Measurements from ENCODE around the gene LRIT3.

The LRIT3 gene, protein sequence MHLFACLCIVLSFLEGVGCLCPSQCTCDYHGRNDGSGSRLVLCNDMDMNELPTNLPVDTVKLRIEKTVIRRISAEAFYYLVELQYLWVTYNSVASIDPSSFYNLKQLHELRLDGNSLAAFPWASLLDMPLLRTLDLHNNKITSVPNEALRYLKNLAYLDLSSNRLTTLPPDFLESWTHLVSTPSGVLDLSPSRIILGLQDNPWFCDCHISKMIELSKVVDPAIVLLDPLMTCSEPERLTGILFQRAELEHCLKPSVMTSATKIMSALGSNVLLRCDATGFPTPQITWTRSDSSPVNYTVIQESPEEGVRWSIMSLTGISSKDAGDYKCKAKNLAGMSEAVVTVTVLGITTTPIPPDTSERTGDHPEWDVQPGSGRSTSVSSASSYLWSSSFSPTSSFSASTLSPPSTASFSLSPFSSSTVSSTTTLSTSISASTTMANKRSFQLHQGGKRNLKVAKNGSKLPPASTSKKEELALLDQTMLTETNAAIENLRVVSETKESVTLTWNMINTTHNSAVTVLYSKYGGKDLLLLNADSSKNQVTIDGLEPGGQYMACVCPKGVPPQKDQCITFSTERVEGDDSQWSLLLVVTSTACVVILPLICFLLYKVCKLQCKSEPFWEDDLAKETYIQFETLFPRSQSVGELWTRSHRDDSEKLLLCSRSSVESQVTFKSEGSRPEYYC

DNA sequence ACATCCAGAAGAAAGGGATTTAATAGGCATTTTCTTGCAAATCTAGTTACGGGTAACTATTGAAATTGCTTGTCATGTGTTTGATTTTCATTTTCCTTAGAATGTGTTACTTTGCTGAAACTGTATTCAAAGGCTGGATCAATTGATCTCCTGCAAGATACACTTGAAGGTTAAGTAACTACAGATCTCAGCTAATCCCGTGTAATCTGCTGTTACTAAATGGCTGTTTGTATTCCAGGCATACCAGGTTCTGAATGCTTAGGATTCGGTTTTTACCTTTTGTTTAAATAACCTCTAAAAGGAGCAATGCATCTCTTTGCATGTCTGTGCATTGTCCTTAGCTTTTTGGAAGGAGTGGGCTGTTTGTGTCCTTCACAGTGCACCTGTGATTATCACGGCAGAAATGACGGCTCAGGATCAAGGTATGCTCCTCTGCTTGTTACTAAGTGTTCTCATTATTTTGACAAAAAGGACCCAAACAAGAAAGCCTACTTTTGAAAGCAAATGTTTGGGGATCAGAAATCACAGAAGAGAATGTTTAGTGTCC is at the start of gene LRIT3:
LRIT3 (plus strand) TSS at position 212 of the 547 bp plus-strand sequence; CDS start at position 307, 95 bp downstream.
- no peak for DNase-seq (ENCODE audit: low read depth, low spot score)
- no peak within 1 kb of the TSS for H3K4me3 ChIP-seq (ENCODE audit: low read length)
- H3K4me1 ChIP-seq (ENCODE audit: control insufficient read depth, insufficient read depth, low read length), result no peaks in the 10 kb centered on the region
- no CpG with 5 or more reads among the region's 5 CpGs for WGBS (ENCODE audit: insufficient coverage, insufficient read length)
- no peaks in the 10 kb centered on the region for H3K36me3 ChIP-seq (ENCODE audit: control insufficient read depth, insufficient read depth, low read length)
- no peak within 1 kb of the TSS for H3K27ac ChIP-seq (ENCODE audit: low read length)
- H3K27me3 ChIP-seq (ENCODE audit: control insufficient read depth, insufficient read depth, low read length), result no peaks in the 10 kb centered on the region
- no peaks in the 10 kb centered on the region for H3K9me3 ChIP-seq (ENCODE audit: control insufficient read depth, insufficient read depth, low read length)

DNA sequence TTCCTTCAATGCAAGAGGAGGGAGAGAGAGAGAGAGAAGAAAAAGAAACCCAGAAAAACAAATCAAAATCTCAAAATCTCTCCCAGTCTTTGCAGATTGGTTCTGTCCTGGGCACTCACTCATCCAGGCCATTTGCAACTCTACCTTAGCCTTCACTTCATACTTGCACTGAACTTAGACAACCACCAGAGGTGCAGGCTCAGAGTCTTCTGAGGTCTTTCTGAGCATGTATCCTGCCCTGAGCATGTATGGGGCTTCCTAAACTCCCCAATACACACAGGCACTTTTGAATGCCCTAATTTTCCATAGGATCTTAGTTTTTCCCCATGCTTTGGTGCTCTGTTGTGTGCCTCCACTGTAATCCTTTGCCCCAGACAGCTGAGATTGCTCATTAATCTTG is 49.0 kb upstream of the LRIT3 start:
- H3K9me3 ChIP-seq (ENCODE audit: control insufficient read depth, insufficient read depth, low read length), result no peaks in the 10 kb centered on the region
- DNase-seq (ENCODE audit: low read depth, low spot score), result no peak

GRCh38 chr4:109801099-109801789 is 46.7 kb upstream of the LRIT3 start:
- H3K36me3 ChIP-seq (ENCODE audit: control insufficient read depth, insufficient read depth, low read length), result no peaks in the 10 kb centered on the region
- H3K27ac ChIP-seq (ENCODE audit: low read length), result no peak overlapping the region
- no CpG with 5 or more reads among the region's 4 CpGs for whole genome bisulfite sequencing (ENCODE audit: insufficient coverage, insufficient read length)
- no peak for DNase-seq (ENCODE audit: low read depth, low spot score)
- H3K4me3 ChIP-seq (ENCODE audit: low read length), result no peak overlapping the region
- H3K4me1 ChIP-seq (ENCODE audit: control insufficient read depth, insufficient read depth, low read length), result no peaks in the 10 kb centered on the region
- H3K9me3 ChIP-seq (ENCODE audit: control insufficient read depth, insufficient read depth, low read length), result no peaks in the 10 kb centered on the region
- H3K27me3 ChIP-seq (ENCODE audit: control insufficient read depth, insufficient read depth, low read length), result no peaks in the 10 kb centered on the region

More for the DNA sequence above, 49.0 kb upstream of the LRIT3 start:
- Histone ChIP-seq H3K4me3 (ENCODE audit: low read length) (no peak overlapping the region), H3K27me3 (ENCODE audit: control insufficient read depth, insufficient read depth, low read length) (no peaks in the 10 kb centered on the region), H3K27ac (ENCODE audit: low read length) (no peak overlapping the region), H3K36me3 (ENCODE audit: control insufficient read depth, insufficient read depth, low read length) (no peaks in the 10 kb centered on the region), H3K4me1 (ENCODE audit: control insufficient read depth, insufficient read depth, low read length) (no peaks in the 10 kb centered on the region)

GRCh38 chr4:109801895-109802319 is 46.0 kb upstream of the LRIT3 start, which contains the start of gene CFI:
Gene CFI (minus strand): TSS chr4:109801999. CDS start chr4:109801971, 28 bp downstream.
- Histone ChIP-seq H3K4me1 (ENCODE audit: control insufficient read depth, insufficient read depth, low read length) (no peaks in the 10 kb centered on the region), H3K27ac (ENCODE audit: low read length) (no peak within 1 kb of the TSS), H3K27me3 (ENCODE audit: control insufficient read depth, insufficient read depth, low read length) (no peaks in the 10 kb centered on the region), H3K4me3 (ENCODE audit: low read length) (no peak within 1 kb of the TSS), H3K36me3 (ENCODE audit: control insufficient read depth, insufficient read depth, low read length) (no peaks in the 10 kb centered on the region), H3K9me3 (ENCODE audit: control insufficient read depth, insufficient read depth, low read length) (no peaks in the 10 kb centered on the region)
- no CpG with 5 or more reads among the region's 2 CpGs for WGBS (ENCODE audit: insufficient coverage, insufficient read length)
- DNase-seq (ENCODE audit: low read depth, low spot score), result no peak

- Histone ChIP-seq H3K4me3 (ENCODE audit: low read length) (no peak overlapping the region), H3K9me3 (ENCODE audit: control insufficient read depth, insufficient read depth, low read length) (no peaks in the 10 kb centered on the region), H3K36me3 (ENCODE audit: control insufficient read depth, insufficient read depth, low read length) (no peaks in the 10 kb centered on the region), H3K4me1 (ENCODE audit: control insufficient read depth, insufficient read depth, low read length) (no peaks in the 10 kb centered on the region), H3K27ac (ENCODE audit: low read length) (no peak overlapping the region), H3K27me3 (ENCODE audit: control insufficient read depth, insufficient read depth, low read length) (no peaks in the 10 kb centered on the region)
- no CpG with 5 or more reads among the region's 4 CpGs for WGBS (ENCODE audit: insufficient coverage, insufficient read length)
- no peak for DNase-seq (ENCODE audit: low read depth, low spot score)
Observed at GRCh38 chr4:109803924-109804571, 43.9 kb upstream of the LRIT3 start.

- Histone ChIP-seq H3K36me3 (ENCODE audit: control insufficient read depth, insufficient read depth, low read length) (no peaks in the 10 kb centered on the region), H3K27me3 (ENCODE audit: control insufficient read depth, insufficient read depth, low read length) (no peaks in the 10 kb centered on the region), H3K4me1 (ENCODE audit: control insufficient read depth, insufficient read depth, low read length) (peaks cover 5% of the 10 kb centered on the region; the same call in 1 of the 2 replicates), H3K9me3 (ENCODE audit: control insufficient read depth, insufficient read depth, low read length) (no peaks in the 10 kb centered on the region), H3K4me3 (ENCODE audit: low read length) (no peak overlapping the region), H3K27ac (ENCODE audit: low read length) (no peak overlapping the region)
- WGBS (ENCODE audit: insufficient coverage, insufficient read length), result no CpG with 5 or more reads among the region's 2 CpGs
- no peak for DNase-seq (ENCODE audit: low read depth, low spot score)
Observed at GRCh38 chr4:109809655-109810054, 38.3 kb upstream of the LRIT3 start.

GRCh38 chr4:109810552-109811387 is 37.1 kb upstream of the LRIT3 start:
- peaks cover 5% of the 10 kb centered on the region; the same call in 1 of the 2 replicates for H3K4me1 ChIP-seq (ENCODE audit: control insufficient read depth, insufficient read depth, low read length)
- no peaks in the 10 kb centered on the region for H3K9me3 ChIP-seq (ENCODE audit: control insufficient read depth, insufficient read depth, low read length)
- no peaks in the 10 kb centered on the region for H3K27me3 ChIP-seq (ENCODE audit: control insufficient read depth, insufficient read depth, low read length)
- DNase-seq (ENCODE audit: low read depth, low spot score), result no peak
- no peak overlapping the region for H3K27ac ChIP-seq (ENCODE audit: low read length)
- WGBS (ENCODE audit: insufficient coverage, insufficient read length), result no CpG with 5 or more reads among the region's 11 CpGs
- H3K4me3 ChIP-seq (ENCODE audit: low read length), result no peak overlapping the region
- no peaks in the 10 kb centered on the region for H3K36me3 ChIP-seq (ENCODE audit: control insufficient read depth, insufficient read depth, low read length)

DNA sequence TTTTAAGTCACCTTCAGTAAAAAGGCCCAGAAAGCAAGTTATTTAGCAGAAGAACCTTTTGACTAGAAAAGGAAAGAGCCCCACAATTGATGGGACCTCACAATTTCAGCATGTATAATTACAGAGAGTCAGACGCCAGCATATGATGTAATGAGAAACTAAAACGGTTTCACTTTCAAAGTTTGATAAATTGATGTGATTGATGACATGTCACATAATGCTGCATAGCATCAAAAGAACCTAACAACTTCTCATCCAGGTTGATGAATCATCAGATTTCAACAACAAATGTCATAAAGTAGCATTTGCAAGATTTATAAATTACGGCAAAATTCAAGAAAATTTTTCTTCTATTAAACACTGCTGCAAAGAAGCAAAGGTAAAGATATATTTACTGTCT is 36.2 kb upstream of the LRIT3 start:
- Histone ChIP-seq H3K4me1 (ENCODE audit: control insufficient read depth, insufficient read depth, low read length) (peaks cover 5% of the 10 kb centered on the region; the same call in 1 of the 2 replicates), H3K4me3 (ENCODE audit: low read length) (no peak overlapping the region), H3K27me3 (ENCODE audit: control insufficient read depth, insufficient read depth, low read length) (no peaks in the 10 kb centered on the region), H3K27ac (ENCODE audit: low read length) (no peak overlapping the region), H3K36me3 (ENCODE audit: control insufficient read depth, insufficient read depth, low read length) (no peaks in the 10 kb centered on the region), H3K9me3 (ENCODE audit: control insufficient read depth, insufficient read depth, low read length) (no peaks in the 10 kb centered on the region)
- DNase-seq (ENCODE audit: low read depth, low spot score), result no peak
- no CpG with 5 or more reads among the region's 3 CpGs for WGBS (ENCODE audit: insufficient coverage, insufficient read length)
